WTC11 (cell line): Measurements from ENCODE around the gene LRRIQ1.

Experiments
- CREB1 ChIP-seq: sonication (generic); formaldehyde crosslinking; IDR thresholded peaks from 2 replicates; pipeline ENCODE4 v1.8.0; 2023; ENCODE audit warnings: mild to moderate bottlenecking, missing genetic modification reagents
- CTCF ChIP-seq: fragments of 200-600 bp; IDR thresholded peaks from 2 replicates; pipeline ENCODE4 v1.8.0; 2022; ENCODE audit warnings: antibody characterized with exemption
- E2F4 ChIP-seq: sonication (generic); formaldehyde crosslinking; IDR thresholded peaks from 2 replicates; pipeline ENCODE4 v1.8.1; 2022; ENCODE audit warnings: low read depth, mild to moderate bottlenecking, moderate library complexity, missing genetic modification reagents, borderline replicate concordance
- ERG ChIP-seq: fragments of 250-450 bp; sonication (Bioruptor Pico); IDR thresholded peaks from 2 replicates; pipeline ENCODE4 v1.8.0; 2021; ENCODE audit warnings: mild to moderate bottlenecking
- IRF1 ChIP-seq: sonication (generic); formaldehyde crosslinking; IDR thresholded peaks from 2 replicates; pipeline ENCODE4 v1.8.0; 2023; ENCODE audit warnings: missing genetic modification reagents
- JUN ChIP-seq: sonication (generic); formaldehyde crosslinking; IDR thresholded peaks from 2 replicates; pipeline ENCODE4 v1.8.0; 2023; ENCODE audit warnings: mild to moderate bottlenecking, missing genetic modification reagents
- MLX ChIP-seq: sonication (generic); formaldehyde crosslinking; IDR thresholded peaks from 2 replicates; pipeline ENCODE4 v1.8.1; 2023; ENCODE audit warnings: mild to moderate bottlenecking, missing genetic modification reagents, moderate library complexity
- NR1H2 ChIP-seq: sonication (generic); formaldehyde crosslinking; IDR thresholded peaks from 2 replicates; pipeline ENCODE4 v1.9.0; 2021; ENCODE audit warnings: mild to moderate bottlenecking, moderate library complexity, missing genetic modification reagents
- PRDM15 ChIP-seq: sonication (generic); formaldehyde crosslinking; IDR thresholded peaks from 2 replicates; pipeline ENCODE4 v1.8.0; 2022; ENCODE audit warnings: missing genetic modification reagents
- ZBTB43 ChIP-seq: sonication (generic); formaldehyde crosslinking; IDR thresholded peaks from 2 replicates; pipeline ENCODE4 v1.8.1; 2023; ENCODE audit warnings: mild to moderate bottlenecking, missing genetic modification reagents
- ZNF232 ChIP-seq: sonication (generic); formaldehyde crosslinking; IDR thresholded peaks from 2 replicates; pipeline ENCODE4 v1.8.0; 2022; ENCODE audit warnings: mild to moderate bottlenecking, missing genetic modification reagents
- ZNF423 ChIP-seq: fragments of 250-450 bp; sonication (Bioruptor Pico); IDR thresholded peaks from 2 replicates; pipeline ENCODE4 v2.1.2; 2022; ENCODE audit warnings: mild to moderate bottlenecking, moderate library complexity
- ZNF512 ChIP-seq: sonication (generic); formaldehyde crosslinking; IDR thresholded peaks from 2 replicates; pipeline ENCODE4 v1.8.1; 2022; ENCODE audit warnings: missing genetic modification reagents, borderline replicate concordance

GRCh38 chr12:85280165-85280983, 244.2 kb downstream of the LRRIQ1 start, which contains the start of gene ALX1:
- TF ChIP-seq CTCF (no peak), NR1H2 (CRISPR knock-in tag) (no peak), ZNF423 (CRISPR knock-in tag) (no peak), E2F4 (CRISPR knock-in tag) (no peak), MLX (CRISPR knock-in tag) (no peak), ZNF512 (CRISPR knock-in tag) (no peak), ERG (CRISPR knock-in tag) (no peak), ZBTB43 (0 out of 2 replicates have a peak, but pooled peaks have one; percentile 60), IRF1 (CRISPR knock-in tag) (no peak), CREB1 (CRISPR knock-in tag) (0 out of 2 replicates have a peak, but pooled peaks have one; percentile 39), JUN (CRISPR knock-in tag) (no peak), PRDM15 (CRISPR knock-in tag) (peak; percentile 40; the same call in 1 of the 2 replicates), ZNF232 (CRISPR knock-in tag) (0 out of 2 replicates have a peak, but pooled peaks have one; percentile 50)
